Measurements from ENCODE around the gene PRKCE.

Gene PRKCE

DNA sequence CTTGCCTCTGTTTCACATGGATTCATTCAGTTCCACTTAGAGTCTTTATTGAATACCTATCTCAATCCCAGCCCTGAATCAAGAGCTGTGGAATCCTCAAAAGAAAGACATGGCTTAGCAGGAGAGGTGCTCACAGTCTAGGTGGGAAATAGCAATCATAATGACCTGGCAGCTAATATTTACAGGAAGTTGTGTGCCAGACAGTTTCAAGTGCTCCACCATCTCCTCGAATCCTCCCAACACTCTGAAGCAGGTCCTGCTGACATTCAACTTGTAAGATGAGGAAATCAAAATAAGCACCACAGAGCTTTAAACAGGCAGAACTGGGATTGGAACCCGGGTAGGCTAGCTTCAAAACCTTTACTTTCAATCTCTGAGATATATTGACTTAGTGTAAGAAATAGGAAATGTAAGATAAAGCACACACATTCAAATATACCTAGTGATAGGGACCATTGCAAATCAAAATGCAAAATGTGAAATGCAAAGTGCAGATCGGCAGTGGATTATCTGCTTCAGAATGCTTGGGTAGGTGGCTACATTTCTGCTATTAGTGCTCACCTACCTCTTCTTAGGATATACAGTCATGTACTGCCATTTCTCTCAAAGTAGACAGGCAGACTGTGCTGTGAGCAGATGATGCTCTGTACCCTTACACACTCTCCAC lies 182.0 kb downstream of the PRKCE start:
- H3K27me3 Mint-ChIP-seq (ENCODE audit: low read depth) = peaks cover 7% of the 10 kb centered on the region
- H3K27ac Mint-ChIP-seq = no peak overlapping the region
- TF ChIP-seq, protein P1, sequence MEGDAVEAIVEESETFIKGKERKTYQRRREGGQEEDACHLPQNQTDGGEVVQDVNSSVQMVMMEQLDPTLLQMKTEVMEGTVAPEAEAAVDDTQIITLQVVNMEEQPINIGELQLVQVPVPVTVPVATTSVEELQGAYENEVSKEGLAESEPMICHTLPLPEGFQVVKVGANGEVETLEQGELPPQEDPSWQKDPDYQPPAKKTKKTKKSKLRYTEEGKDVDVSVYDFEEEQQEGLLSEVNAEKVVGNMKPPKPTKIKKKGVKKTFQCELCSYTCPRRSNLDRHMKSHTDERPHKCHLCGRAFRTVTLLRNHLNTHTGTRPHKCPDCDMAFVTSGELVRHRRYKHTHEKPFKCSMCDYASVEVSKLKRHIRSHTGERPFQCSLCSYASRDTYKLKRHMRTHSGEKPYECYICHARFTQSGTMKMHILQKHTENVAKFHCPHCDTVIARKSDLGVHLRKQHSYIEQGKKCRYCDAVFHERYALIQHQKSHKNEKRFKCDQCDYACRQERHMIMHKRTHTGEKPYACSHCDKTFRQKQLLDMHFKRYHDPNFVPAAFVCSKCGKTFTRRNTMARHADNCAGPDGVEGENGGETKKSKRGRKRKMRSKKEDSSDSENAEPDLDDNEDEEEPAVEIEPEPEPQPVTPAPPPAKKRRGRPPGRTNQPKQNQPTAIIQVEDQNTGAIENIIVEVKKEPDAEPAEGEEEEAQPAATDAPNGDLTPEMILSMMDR (IDR thresholded peaks at IDR 0.05; ENCODE audit: unreplicated experiment in 3 of 3) = no peak
- H3K4me1 Mint-ChIP-seq = peaks cover 10% of the 10 kb centered on the region
- peaks cover 23% of the 10 kb centered on the region for H3K9me3 Mint-ChIP-seq
- no peak overlapping the region for H3K4me3 Mint-ChIP-seq
- H3K36me3 Mint-ChIP-seq (ENCODE audit: low read depth) = peaks cover 13% of the 10 kb centered on the region

DNA sequence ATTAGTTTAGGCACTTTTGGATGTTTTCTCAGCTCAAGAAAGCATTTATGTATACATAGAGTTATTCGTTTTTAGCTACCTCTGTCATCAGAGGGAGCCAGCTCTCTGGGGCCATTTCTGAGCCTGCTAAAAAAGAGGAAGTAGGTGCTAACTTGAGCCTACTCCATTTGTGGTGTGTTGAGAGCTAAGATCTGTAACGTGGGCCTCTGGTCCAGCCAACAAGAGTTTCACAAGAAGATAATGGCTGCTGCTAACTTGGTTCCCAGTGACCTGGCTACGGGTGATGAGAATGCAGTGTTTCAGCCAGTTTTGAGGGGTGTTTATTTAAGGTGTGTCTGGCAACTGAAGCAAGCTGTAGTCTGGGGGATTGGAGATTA lies 182.5 kb downstream of the PRKCE start:
- Mint-ChIP-seq H3K27me3 (ENCODE audit: low read depth) (peaks cover 7% of the 10 kb centered on the region), H3K4me1 (peaks cover 10% of the 10 kb centered on the region), H3K9me3 (peaks cover 23% of the 10 kb centered on the region), H3K4me3 (no peak overlapping the region), H3K36me3 (ENCODE audit: low read depth) (peaks cover 13% of the 10 kb centered on the region), H3K27ac (no peak overlapping the region)
- TF ChIP-seq, protein P1 (IDR thresholded peaks at IDR 0.05; ENCODE audit: unreplicated experiment in 3 of 3) = no peak

DNA sequence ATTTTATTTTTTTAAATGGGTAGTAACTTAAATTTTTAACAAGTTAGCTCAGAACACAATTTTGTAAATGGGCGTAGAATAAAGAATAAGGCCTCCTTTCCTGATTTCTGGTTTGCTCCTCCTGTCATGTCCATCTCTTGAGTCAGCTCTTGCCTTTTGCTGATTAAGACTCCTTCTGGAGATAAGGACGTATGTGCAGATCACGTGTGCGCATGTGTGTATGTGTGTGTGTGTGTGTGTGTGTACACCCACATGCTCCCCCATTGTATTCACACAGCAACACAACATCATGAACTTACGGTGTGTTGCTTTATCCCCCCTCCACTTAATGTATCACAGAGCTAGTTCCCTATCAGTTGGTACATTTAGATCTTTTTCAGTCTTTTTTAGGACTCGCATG lies 182.9 kb downstream of the PRKCE start:
- TF ChIP-seq, protein P1 (IDR thresholded peaks at IDR 0.05; ENCODE audit: unreplicated experiment in 3 of 3) = no peak
- peaks cover 20% of the 10 kb centered on the region for H3K9me3 Mint-ChIP-seq
- H3K36me3 Mint-ChIP-seq (ENCODE audit: low read depth) = peaks cover 9% of the 10 kb centered on the region
- H3K4me1 Mint-ChIP-seq = peaks cover 14% of the 10 kb centered on the region
- H3K27me3 Mint-ChIP-seq (ENCODE audit: low read depth) = peaks cover 7% of the 10 kb centered on the region
- no peak overlapping the region for H3K27ac Mint-ChIP-seq
- no peak overlapping the region for H3K4me3 Mint-ChIP-seq

DNA sequence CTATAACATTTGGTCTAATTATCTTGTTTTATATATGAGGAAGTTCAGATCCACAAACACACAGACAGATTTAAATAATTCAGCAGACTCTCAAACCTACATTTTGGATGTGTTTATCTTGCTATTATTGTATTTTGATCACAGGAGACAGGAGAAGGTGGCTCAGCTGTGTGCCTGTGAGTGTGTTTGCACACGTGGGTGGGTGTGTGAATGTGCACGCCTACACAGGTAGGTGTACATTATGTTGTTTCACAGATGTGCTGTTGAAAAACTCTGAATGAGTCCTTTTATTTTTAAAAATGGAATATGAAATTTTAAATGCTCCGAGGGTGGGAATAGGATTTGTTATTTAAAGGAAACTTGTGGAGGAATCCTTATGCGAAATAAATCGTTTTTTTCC lies 183.4 kb downstream of the PRKCE start:
- TF ChIP-seq, protein P1 (IDR thresholded peaks at IDR 0.05; ENCODE audit: unreplicated experiment in 3 of 3) = no peak
- Mint-ChIP-seq H3K36me3 (ENCODE audit: low read depth) (peaks cover 9% of the 10 kb centered on the region), H3K27ac (no peak overlapping the region), H3K27me3 (ENCODE audit: low read depth) (peaks cover 7% of the 10 kb centered on the region), H3K9me3 (peaks cover 18% of the 10 kb centered on the region), H3K4me1 (peaks cover 18% of the 10 kb centered on the region), H3K4me3 (no peak overlapping the region)

DNA sequence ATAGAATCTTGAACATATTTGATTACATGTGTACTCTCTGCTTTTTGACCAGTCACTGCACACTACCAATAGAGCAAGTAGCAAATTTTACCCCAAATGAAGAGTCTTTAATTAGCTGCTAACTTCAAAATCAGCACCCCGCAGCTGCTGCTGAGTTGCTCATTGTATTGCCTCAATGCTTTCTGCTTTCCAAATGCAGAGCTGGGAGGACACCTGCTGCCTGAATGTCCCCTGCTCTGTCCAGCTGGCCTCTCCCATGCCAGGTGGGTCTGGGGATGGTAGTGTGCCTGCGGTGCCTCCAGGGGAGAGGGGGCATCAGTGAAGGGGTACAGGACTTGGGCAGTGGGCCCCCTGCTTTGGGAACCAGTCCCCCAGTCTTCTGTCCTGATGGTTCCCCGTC lies 184.8 kb downstream of the PRKCE start:
- Mint-ChIP-seq H3K9me3 (peaks cover 4% of the 10 kb centered on the region), H3K4me3 (no peak overlapping the region), H3K27me3 (ENCODE audit: low read depth) (peaks cover 7% of the 10 kb centered on the region), H3K4me1 (peaks cover 29% of the 10 kb centered on the region), H3K36me3 (ENCODE audit: low read depth) (no peaks in the 10 kb centered on the region), H3K27ac (peak overlapping the region in 1 of 3 experiments; percentile 9)
- TF ChIP-seq, protein P1 (IDR thresholded peaks at IDR 0.05; ENCODE audit: unreplicated experiment in 3 of 3) = no peak

DNA sequence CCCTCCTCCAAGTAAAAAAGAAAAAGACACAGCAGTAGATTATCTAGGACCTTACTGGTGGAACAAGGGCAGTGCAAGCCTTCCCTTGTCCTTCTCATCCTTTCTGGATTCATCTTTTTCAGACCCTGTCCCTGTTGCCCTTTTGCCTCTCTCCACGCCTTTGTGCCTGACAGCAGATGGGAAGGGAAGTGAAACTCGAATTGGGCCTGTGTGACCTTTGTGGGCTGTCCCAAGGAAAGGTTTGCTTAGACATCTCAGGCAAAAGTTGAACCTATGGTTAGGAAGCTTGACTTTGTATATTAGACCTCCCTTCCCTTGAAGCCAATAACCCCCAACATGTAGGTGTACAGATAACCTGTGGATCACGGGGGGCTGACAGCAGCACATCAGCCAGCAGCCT lies 185.3 kb downstream of the PRKCE start:
- TF ChIP-seq, protein P1 (IDR thresholded peaks at IDR 0.05; ENCODE audit: unreplicated experiment in 3 of 3) = no peak
- H3K36me3 Mint-ChIP-seq (ENCODE audit: low read depth) = no peaks in the 10 kb centered on the region
- H3K9me3 Mint-ChIP-seq = peaks cover 2% of the 10 kb centered on the region
- peaks cover 9% of the 10 kb centered on the region for H3K27me3 Mint-ChIP-seq (ENCODE audit: low read depth)
- H3K27ac Mint-ChIP-seq = no peak overlapping the region
- H3K4me1 Mint-ChIP-seq = peaks cover 29% of the 10 kb centered on the region
- H3K4me3 Mint-ChIP-seq = no peak overlapping the region

All from nephron (organoid).